Measurements from ENCODE around the gene ATPAF2. TPM values are rescaled to one million over a fixed set of nuclear protein-coding genes. Genes with fewer than 3 reads are reported as not detected.

Gene ATPAF2
- total and polyA plus RNA-seq, 10 of the 15 experiments (the other 5 are each of a cell fraction or from before 2014, with no cell fraction given), result 6.5 to 33.0 (median 26.5) TPM

GRCh38 chr17:18037486-18037885 lies 1.5 kb downstream of the ATPAF2 start (continued):
- TF ChIP-seq FOS (IDR thresholded peaks at IDR 0.05; ENCODE audit: borderline replicate concordance, extremely low read depth, insufficient read length) (no peak), TCF12 (IDR thresholded peaks at IDR 0.05; ENCODE audit: low read depth, low read length) (no peak), IKZF2 (IDR thresholded peaks at IDR 0.05) (peak; percentile 9 to 33; a peak in 1 of 4 replicates), SMARCA5 (IDR thresholded peaks at IDR 0.05) (0 out of 2 replicates have a peak, but pooled peaks have one; percentile 55), MXI1 (IDR thresholded peaks at IDR 0.05; ENCODE audit: low read depth, low read length) (no peak), HDGF (IDR thresholded peaks at IDR 0.05) (0 out of 2 replicates have a peak, but pooled peaks have one; percentile 36), NR2F1 (conservative IDR thresholded peaks at IDR 0.05) (no peak)
- TF ChIP-seq, protein P1, sequence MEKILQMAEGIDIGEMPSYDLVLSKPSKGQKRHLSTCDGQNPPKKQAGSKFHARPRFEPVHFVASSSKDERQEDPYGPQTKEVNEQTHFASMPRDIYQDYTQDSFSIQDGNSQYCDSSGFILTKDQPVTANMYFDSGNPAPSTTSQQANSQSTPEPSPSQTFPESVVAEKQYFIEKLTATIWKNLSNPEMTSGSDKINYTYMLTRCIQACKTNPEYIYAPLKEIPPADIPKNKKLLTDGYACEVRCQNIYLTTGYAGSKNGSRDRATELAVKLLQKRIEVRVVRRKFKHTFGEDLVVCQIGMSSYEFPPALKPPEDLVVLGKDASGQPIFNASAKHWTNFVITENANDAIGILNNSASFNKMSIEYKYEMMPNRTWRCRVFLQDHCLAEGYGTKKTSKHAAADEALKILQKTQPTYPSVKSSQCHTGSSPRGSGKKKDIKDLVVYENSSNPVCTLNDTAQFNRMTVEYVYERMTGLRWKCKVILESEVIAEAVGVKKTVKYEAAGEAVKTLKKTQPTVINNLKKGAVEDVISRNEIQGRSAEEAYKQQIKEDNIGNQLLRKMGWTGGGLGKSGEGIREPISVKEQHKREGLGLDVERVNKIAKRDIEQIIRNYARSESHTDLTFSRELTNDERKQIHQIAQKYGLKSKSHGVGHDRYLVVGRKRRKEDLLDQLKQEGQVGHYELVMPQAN (conservative IDR thresholded peaks at IDR 0.05), result 0 out of 2 replicates have a peak, but pooled peaks have one; percentile 32

DNA sequence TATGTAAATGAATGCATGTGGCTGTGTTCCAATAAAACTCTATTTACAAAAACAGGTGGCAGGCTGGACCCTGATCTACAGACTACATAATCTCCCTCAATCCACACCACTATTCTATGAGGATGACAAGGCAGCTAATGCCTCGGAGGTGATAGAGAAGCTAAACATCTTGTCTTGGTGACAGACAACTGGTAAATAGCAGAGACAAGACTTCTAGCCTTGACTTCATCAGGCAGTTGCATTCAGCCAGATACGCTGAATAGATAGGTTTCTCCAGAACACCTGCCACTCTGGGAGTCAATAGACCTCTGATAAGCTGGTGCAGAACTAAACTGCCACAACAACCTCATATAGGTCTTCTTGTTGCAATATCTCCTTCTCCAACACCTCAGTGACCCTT lies 3.3 kb downstream of the ATPAF2 start:
- ChIA-PET POLR2A (no interaction called here), CTCF (interaction anchor here (0.9 to 5.2 kb wide), 9 partner anchors 10 to 175 kb away, joined by 3 to 73 read pairs (median 6); partner anchors contain the start of genes DRC3 and TOM1L2), SMC1A (ENCODE audit: uncharacterized antibody, unreplicated experiment) (interaction anchor here (0.8 to 3.5 kb wide), 12 partner anchors 50 to 372 kb away, joined by 3 to 21 read pairs (median 5); partner anchors contain the start of genes DRC3 and TOM1L2), RAD21 (ENCODE audit: unreplicated experiment) (interaction anchor here (0.7 to 3.2 kb wide), 9 partner anchors 55 to 539 kb away, joined by 3 to 9 read pairs (median 4); partner anchors contain the start of genes DRC3 and TOM1L2)
- H3K27ac ChIP-seq (ENCODE audit: control insufficient read depth, insufficient read depth), result no peak overlapping the region
- no TSS peak for BruUV-seq (replicated peaks)
- H3K9me3 ChIP-seq (replicated peaks; ENCODE audit: control insufficient read depth, insufficient read depth, low read length), result no peaks in the 10 kb centered on the region
- H3K4me1 ChIP-seq (ENCODE audit: control insufficient read depth, insufficient read depth, low read length), result peaks cover 23% of the 10 kb centered on the region
- H4K20me1 ChIP-seq (ENCODE audit: control insufficient read depth, insufficient read depth), result no peaks in the 10 kb centered on the region
- FAIRE-seq (no peak), DNase-seq (ENCODE audit: low read depth, low spot score) (no peak), ATAC-seq (no peak)
- peaks cover 26% of the 10 kb centered on the region for H3K79me2 ChIP-seq (ENCODE audit: control insufficient read depth, insufficient read depth, low read length)
- intact Hi-C loops (cut with micrococcal nuclease; ENCODE audit: unreplicated experiment) (loop anchor here (5.0 kb wide), 2 partner anchors 78 to 213 kb away; no protein-coding TSS in a partner anchor), in situ Hi-C loops (cut with MboI) (no loop called here)
- H3K4me3 ChIP-seq, result no peak overlapping the region
- no peak overlapping the region for H2AFZ ChIP-seq (ENCODE audit: control insufficient read depth, low read depth, low read length)
- no peak overlapping the region for H3K4me2 ChIP-seq (ENCODE audit: control insufficient read depth, insufficient read depth)
- H3K27me3 ChIP-seq (replicated peaks in 1 of 2; ENCODE audit: control insufficient read depth in 2 of 2, insufficient read depth in 2 of 2, low read length in 1 of 2), result no peaks in the 10 kb centered on the region
- H3K36me3 ChIP-seq (ENCODE audit: control insufficient read depth in 2 of 2, insufficient read depth in 2 of 2, low read length in 1 of 2), result no peaks in the 10 kb centered on the region
- WGBS (ENCODE audit: insufficient coverage, insufficient replicate concordance, low lambda C conversion rate, missing lambda C conversion rate), result 100% methylated on average over 2 of the region's 2 CpGs
- H3K9ac ChIP-seq (ENCODE audit: control insufficient read depth, insufficient read depth, low read length), result no peak overlapping the region
- TF ChIP-seq, protein P2, sequence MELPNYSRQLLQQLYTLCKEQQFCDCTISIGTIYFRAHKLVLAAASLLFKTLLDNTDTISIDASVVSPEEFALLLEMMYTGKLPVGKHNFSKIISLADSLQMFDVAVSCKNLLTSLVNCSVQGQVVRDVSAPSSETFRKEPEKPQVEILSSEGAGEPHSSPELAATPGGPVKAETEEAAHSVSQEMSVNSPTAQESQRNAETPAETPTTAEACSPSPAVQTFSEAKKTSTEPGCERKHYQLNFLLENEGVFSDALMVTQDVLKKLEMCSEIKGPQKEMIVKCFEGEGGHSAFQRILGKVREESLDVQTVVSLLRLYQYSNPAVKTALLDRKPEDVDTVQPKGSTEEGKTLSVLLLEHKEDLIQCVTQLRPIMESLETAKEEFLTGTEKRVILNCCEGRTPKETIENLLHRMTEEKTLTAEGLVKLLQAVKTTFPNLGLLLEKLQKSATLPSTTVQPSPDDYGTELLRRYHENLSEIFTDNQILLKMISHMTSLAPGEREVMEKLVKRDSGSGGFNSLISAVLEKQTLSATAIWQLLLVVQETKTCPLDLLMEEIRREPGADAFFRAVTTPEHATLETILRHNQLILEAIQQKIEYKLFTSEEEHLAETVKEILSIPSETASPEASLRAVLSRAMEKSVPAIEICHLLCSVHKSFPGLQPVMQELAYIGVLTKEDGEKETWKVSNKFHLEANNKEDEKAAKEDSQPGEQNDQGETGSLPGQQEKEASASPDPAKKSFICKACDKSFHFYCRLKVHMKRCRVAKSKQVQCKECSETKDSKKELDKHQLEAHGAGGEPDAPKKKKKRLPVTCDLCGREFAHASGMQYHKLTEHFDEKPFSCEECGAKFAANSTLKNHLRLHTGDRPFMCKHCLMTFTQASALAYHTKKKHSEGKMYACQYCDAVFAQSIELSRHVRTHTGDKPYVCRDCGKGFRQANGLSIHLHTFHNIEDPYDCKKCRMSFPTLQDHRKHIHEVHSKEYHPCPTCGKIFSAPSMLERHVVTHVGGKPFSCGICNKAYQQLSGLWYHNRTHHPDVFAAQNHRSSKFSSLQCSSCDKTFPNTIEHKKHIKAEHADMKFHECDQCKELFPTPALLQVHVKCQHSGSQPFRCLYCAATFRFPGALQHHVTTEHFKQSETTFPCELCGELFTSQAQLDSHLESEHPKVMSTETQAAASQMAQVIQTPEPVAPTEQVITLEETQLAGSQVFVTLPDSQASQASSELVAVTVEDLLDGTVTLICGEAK (IDR thresholded peaks at IDR 0.05; ENCODE audit: borderline replicate concordance), result no peak
- TF ChIP-seq HDAC6 (IDR thresholded peaks at IDR 0.05; ENCODE audit: unreplicated experiment), result no peak
- TF ChIP-seq HCFC1 (IDR thresholded peaks at IDR 0.05; ENCODE audit: low read length), result no peak
- no peak for TF ChIP-seq ZNF274 (IDR thresholded peaks at IDR 0.05; ENCODE audit: insufficient read depth, insufficient read length)
- TF ChIP-seq RCOR1 (conservative IDR thresholded peaks at IDR 0.05; ENCODE audit: low read depth, low read length), result no peak
- no peak for TF ChIP-seq SP1 (IDR thresholded peaks at IDR 0.05; ENCODE audit: low read depth, low read length)
- no peak for TF ChIP-seq MEF2B (IDR thresholded peaks at IDR 0.05; ENCODE audit: partially characterized antibody, poor library complexity, severe bottlenecking)
